Stimulated activated CD8-positive, alpha-beta memory T cell treated with anti-CD3 and anti-CD28 coated beads, Interleukin-15, amount 100 ng/mL, for 1 hour (primary cell): ENCODE measurements around the gene EFHC1.
"Not testable (repeated sequence)": the region's sequence is repeated elsewhere in the genome, so short reads cannot be mapped to it uniquely, and the experiment has no call there.

Experiments used
- DNase-seq: peaks from one replicate; pipeline ENCODE4 v3.0.0-alpha.2; 2020; ENCODE audit warnings: low read depth

The EFHC1 gene

GRCh38 chr6:52399511-52400312, 20.4 kb upstream of the EFHC1 start:
- no peak for DNase-seq

- DNase-seq, result no peak
Measured at GRCh38 chr6:52400313-52401041, 19.7 kb upstream of the EFHC1 start.

- no peak for DNase-seq
Measured at GRCh38 chr6:52403086-52403485, 17.1 kb upstream of the EFHC1 start.

DNA sequence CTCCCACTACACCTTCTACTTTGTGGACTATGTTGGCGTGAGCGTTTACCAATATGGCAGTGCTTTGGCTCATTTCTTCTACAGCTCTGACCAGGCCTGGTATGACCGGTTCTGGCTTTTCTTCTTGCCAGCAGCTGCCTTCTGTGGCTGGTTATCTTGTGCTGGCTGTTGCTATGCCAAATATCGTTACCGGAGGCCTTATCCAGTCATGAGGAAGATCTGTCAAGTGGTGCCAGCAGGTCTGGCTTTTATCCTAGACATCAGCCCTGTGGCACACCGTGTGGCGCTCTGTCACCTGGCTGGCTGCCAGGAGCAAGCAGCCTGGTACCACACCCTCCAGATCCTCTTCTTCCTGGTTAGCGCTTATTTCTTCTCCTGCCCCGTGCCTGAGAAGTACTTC, 16.5 kb upstream of the EFHC1 start:
- no peak for DNase-seq

DNA sequence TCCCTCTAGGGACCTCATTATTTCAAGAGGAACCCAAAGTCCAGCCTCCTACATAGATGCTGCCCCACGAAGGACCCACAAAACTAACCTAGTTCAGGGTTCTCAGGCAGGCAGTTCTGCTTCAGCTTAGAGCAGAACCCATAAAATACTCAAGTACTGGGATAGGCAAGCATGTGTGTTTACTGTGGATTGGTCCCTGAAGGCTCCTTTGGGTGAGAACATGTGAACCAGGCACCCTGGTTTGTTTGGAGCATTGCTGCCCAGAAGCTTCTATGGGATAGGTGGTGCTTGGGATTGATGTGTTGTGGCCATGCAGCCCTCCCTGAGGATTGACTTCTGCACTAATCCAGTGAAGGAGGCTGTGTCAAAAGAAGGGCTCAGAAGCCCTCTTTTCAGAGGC, 14.9 kb upstream of the EFHC1 start:
- DNase-seq, result no peak

GRCh38 chr6:52407467-52407866, 12.7 kb upstream of the EFHC1 start:
- DNase-seq, result no peak

- DNase-seq, result no peak
Measured at GRCh38 chr6:52409499-52409898, 10.6 kb upstream of the EFHC1 start.

- DNase-seq, result no peak
Measured at GRCh38 chr6:52410979-52411378, 9.2 kb upstream of the EFHC1 start.

- DNase-seq, result no peak
Measured at GRCh38 chr6:52411911-52412310, 8.2 kb upstream of the EFHC1 start.

DNA sequence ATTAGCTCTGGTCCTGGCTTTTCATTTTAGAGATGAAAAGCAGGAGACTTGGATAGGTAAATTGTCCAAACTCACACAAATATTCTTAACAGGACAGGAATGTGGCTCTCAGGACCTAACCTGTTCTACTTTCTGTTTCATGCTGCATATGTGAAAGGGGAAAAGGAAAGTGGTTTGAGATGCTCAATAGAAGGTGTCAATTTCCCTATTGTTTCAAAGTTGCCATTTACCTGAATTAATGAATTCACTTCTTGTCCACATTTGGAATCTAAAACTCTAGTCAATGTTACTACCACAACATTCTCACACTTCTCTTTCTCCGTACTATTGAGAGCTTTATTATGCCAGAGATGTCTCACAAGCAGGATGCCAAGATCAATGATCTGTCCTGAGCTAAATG, 4.8 kb upstream of the EFHC1 start:
- DNase-seq, result no peak

DNA sequence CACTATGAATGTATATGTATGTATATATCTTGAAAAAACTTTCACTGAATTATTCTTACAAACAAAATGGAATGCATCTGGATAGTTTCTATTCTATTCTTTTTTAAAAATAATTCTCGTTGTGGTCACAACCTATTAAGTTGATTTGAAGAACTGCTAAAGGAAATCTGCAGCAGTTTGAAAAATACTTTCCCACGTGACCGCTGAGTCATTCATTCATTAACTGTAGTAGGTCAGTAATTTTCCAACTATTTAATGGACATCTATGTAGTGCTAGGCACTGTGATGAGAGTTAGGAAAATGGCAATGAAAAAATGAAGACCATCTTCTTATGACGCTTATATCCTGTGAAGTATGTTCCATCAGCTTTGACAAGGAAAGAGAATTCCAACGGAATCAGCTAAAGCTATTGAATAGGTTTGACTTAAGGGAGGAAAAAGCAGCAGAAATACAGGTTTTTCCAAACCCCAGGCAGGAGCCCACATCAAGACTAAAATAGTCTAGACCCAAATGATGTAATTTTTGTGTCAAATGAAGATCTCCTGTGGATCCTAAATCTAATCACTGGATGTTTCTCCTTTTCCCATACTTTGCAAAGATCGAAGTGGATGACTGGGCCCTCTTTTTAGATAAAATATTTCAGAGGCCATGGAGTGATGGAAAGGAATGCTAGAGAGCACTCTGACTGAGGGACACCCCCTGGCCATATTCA, 4.1 kb upstream of the EFHC1 start:
- no peak for DNase-seq

DNA sequence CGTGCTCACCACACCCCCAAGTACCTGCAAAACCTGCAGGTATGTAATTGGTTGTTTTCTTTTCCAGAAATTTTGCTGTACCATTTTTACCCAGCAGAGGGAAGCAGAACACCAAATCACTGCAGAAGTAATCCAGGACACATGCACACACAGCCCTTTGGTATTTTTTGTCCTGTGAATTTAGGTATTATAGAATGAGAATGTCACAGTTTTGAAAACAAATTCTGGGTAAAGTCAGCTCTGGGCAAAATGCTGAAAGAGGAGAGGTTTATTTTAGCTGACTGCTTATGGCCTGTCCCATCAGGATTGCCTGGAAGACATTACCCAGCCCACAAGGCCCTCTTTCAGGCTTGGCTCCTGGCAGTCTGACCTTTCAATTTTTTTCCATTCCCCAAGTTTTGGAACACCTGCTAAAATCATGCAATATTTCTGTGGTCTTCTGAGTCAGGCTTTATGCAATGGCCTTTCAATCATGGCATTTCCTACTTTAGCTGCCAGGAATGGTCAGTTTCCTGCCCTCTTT, 3.5 kb upstream of the EFHC1 start:
- DNase-seq, result no peak

- no peak for DNase-seq
Measured at GRCh38 chr6:52417675-52418111, 2.4 kb upstream of the EFHC1 start.

- no peak for DNase-seq
Measured at GRCh38 chr6:52418606-52419005, 1.5 kb upstream of the EFHC1 start.

DNA sequence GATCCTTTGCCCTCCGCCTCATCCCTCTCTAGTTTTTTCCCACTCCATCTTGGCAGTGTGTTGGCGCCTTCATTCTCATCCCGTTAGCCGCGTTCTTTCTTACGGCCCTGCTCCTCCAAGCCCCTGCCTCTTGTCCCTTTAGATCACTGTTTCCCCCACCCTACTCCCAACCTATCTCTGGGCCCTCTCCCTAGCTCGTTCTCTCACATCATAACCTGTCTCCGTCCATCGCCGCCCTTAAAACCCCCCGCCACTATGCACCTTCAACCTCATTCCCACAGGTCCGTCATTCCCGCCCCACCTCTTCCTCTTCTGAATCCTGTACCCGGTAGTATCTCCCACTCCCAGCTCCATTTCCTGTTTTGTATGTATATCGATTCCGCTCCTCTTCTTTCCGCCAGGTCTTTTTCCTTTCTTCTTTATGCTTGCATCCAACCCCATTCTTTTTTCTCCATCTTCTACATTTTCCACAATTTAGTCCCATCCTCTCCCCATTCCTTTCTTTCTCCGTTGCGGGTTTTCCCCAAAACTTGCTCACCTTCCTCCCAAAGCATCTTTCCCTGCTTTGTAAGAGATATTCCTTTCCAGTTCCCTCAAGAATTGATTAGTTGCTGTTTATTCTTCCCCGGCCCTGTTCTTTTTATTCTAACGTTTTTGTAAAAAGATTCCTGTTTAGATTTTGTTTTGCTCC, 671 bp downstream of the EFHC1 start:
- DNase-seq, result no peak

DNA sequence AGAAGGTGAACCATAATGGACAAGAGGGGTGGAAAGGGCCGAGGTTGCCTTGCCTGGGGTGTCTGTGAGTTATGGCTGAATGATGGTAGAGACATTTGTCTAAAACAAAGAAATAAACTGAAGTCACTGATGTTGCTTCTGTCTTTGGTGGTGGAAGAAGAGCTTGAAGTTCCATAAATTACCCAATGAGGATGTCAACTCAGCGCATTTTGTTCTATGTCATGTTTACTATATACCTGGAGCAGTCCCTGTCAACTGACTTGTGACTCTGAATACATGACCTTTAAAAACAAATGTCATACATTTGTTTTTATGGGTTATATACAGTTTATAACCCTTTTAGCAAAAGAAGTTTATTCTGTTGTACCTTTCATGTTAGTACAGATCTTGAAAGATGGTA, 2.0 kb downstream of the EFHC1 start:
- no peak for DNase-seq

- no peak for DNase-seq
Measured at GRCh38 chr6:52423448-52423847, 3.3 kb downstream of the EFHC1 start.

DNA sequence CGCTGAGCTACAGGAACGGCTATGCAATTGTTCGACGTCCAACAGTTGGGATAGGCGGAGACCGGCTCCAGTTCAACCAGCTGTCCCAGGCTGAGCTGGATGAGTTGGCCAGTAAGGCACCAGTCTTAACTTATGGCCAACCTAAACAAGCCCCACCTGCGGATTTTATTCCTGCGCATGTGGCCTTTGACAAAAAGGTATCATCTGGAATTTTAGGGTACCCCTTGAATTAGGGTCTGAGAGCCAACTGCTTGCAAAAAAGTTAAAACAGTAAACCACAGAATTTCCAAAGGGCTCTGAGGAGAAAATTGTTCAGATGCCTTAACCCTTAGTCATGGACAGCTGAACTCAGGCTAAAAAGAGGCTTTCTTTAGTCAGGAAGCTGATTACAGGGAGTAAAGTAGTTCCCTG, 3.8 kb downstream of the EFHC1 start:
- no peak for DNase-seq

DNA sequence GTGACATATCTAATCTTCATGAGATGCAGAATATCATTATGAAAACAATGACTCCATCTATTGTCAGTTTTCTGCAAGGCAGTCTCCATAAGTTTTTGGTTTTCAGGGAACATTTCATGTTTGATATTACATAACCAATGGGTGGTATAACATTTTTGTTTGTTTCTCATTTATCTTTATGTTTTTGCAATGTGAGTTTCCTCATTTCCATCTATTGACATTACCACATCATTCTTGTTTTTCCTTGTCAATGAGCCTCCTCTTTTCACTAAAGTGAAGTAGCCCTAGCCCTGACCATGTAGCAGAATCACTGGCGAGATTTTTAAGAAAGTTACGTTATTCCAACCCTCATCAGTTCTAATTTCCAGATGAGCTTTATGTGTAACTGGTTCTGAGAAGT, 4.4 kb downstream of the EFHC1 start:
- DNase-seq, result no peak

- no peak for DNase-seq
Measured at GRCh38 chr6:52426667-52427066, 6.5 kb downstream of the EFHC1 start.

GRCh38 chr6:52433294-52433693, 13.2 kb downstream of the EFHC1 start:
- not testable (repeated sequence) for DNase-seq

DNA sequence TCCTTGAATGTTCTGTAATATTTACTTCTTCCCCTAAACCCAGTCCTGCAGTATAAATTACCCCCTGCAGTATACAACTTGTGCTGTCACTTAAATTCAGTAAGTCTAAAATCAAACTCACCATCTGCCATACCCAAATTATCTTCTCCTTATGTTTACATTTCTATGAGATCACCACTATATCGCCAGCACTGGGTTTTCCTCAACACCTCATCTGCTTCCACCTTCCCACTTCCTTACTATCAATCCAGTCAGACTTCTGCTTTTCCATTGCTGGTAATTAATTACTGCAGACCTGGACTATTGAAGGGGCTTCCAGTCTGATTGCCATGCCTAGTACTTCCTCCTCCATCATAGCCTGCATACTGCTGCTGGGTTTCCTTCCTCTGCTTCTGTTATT, 15.2 kb downstream of the EFHC1 start:
- DNase-seq, result no peak
